KMS-11 (cell line): ENCODE data around the gene EEA1.

ENCODE experiments used
- H2AFZ ChIP-seq: fragments of 200-600 bp; sonication (generic); 2 replicates; pipeline ENCODE4 v1.6.1; 2016; ENCODE audit warnings: antibody characterized with exemption, mixed run types, low read depth
- H3K27ac ChIP-seq: fragments of 200-600 bp; sonication (generic); 2 replicates; pipeline ENCODE4 v1.6.1; 2016; ENCODE audit warnings: mild to moderate bottlenecking, mixed run types
- H3K27me3 ChIP-seq: fragments of 200-600 bp; sonication (generic); 2 replicates; pipeline ENCODE4 v1.6.1; 2017; ENCODE audit warnings: mild to moderate bottlenecking, low read depth, mixed run types, moderate library complexity; ENCODE audit not compliant: insufficient read depth
- H3K36me3 ChIP-seq: fragments of 200-600 bp; sonication (generic); 2 replicates; pipeline ENCODE4 v1.6.1; 2017; ENCODE audit warnings: mild to moderate bottlenecking, mixed run types; ENCODE audit not compliant: insufficient read depth
- H3K4me1 ChIP-seq: fragments of 200-600 bp; sonication (generic); 2 replicates; pipeline ENCODE4 v1.6.1; 2016; ENCODE audit warnings: mild to moderate bottlenecking, low read depth, mixed run types; ENCODE audit not compliant: poor library complexity, severe bottlenecking
- H3K4me2 ChIP-seq: fragments of 200-600 bp; sonication (generic); 2 replicates; pipeline ENCODE4 v1.7.0; 2016; ENCODE audit warnings: mild to moderate bottlenecking, mixed run types
- H3K4me3 ChIP-seq: fragments of 200-600 bp; sonication (generic); IDR thresholded peaks from 2 replicates; pipeline ENCODE4 v1.6.1; 2017; ENCODE audit warnings: low read depth, low read length, mixed read lengths; ENCODE audit not compliant: insufficient read depth
- H3K79me2 ChIP-seq: fragments of 200-600 bp; sonication (generic); 2 replicates; pipeline ENCODE4 v1.6.1; 2016; ENCODE audit warnings: low read depth, mixed run types; ENCODE audit not compliant: insufficient read depth
- H3K9ac ChIP-seq: fragments of 200-600 bp; sonication (generic); 2 replicates; pipeline ENCODE4 v1.6.1; 2016; ENCODE audit warnings: mild to moderate bottlenecking, mixed run types
- H4K20me1 ChIP-seq: fragments of 200-600 bp; sonication (generic); 2 replicates; pipeline ENCODE4 v1.6.1; 2016; ENCODE audit warnings: mild to moderate bottlenecking, mixed run types; ENCODE audit not compliant: insufficient read depth
- CTCF ChIP-seq: fragments of 200-600 bp; sonication (generic); conservative IDR thresholded peaks from 2 replicates; pipeline ENCODE4 v1.6.1; 2017; ENCODE audit warnings: low read depth, mild to moderate bottlenecking, antibody characterized with exemption, low read length, moderate library complexity, mixed read lengths

The EEA1 gene

GRCh38 chr12:92857818-92858217 is 71.3 kb downstream of the EEA1 start:
- Histone ChIP-seq H4K20me1 (no peaks in the 10 kb centered on the region), H3K4me3 (no peak overlapping the region), H3K36me3 (no peaks in the 10 kb centered on the region), H3K79me2 (no peaks in the 10 kb centered on the region), H2AFZ (no peak overlapping the region), H3K27me3 (no peaks in the 10 kb centered on the region), H3K4me2 (no peak overlapping the region), H3K9ac (no peak overlapping the region), H3K27ac (no peak overlapping the region), H3K4me1 (no peaks in the 10 kb centered on the region)
- TF ChIP-seq CTCF, result no peak

- no peaks in the 10 kb centered on the region for H3K36me3 ChIP-seq
Observed at GRCh38 chr12:92854344-92854743, 74.8 kb downstream of the EEA1 start.

GRCh38 chr12:92848740-92849139 is 80.4 kb downstream of the EEA1 start:
- TF ChIP-seq CTCF, result no peak
- Histone ChIP-seq H3K4me3 (no peak overlapping the region), H3K27me3 (no peaks in the 10 kb centered on the region), H3K4me1 (peaks cover 11% of the 10 kb centered on the region), H3K27ac (no peak overlapping the region), H3K4me2 (no peak overlapping the region), H2AFZ (no peak overlapping the region), H3K79me2 (no peaks in the 10 kb centered on the region), H3K9ac (no peak overlapping the region), H4K20me1 (no peaks in the 10 kb centered on the region), H3K36me3 (no peaks in the 10 kb centered on the region)

More at GRCh38 chr12:92854344-92854743, 74.8 kb downstream of the EEA1 start:
- H3K4me3 ChIP-seq, result no peak overlapping the region
- no peak overlapping the region for H3K9ac ChIP-seq
- H3K4me2 ChIP-seq, result no peak overlapping the region
- no peaks in the 10 kb centered on the region for H4K20me1 ChIP-seq
- no peak for TF ChIP-seq CTCF
- no peaks in the 10 kb centered on the region for H3K27me3 ChIP-seq
- H3K27ac ChIP-seq, result no peak overlapping the region
- H2AFZ ChIP-seq, result no peak overlapping the region
- H3K4me1 ChIP-seq, result no peaks in the 10 kb centered on the region
- H3K79me2 ChIP-seq, result no peaks in the 10 kb centered on the region

- Histone ChIP-seq H3K36me3 (no peaks in the 10 kb centered on the region), H3K27ac (no peak overlapping the region)
Observed at GRCh38 chr12:92847368-92847767, 81.7 kb downstream of the EEA1 start.

More at GRCh38 chr12:92847368-92847767, 81.7 kb downstream of the EEA1 start:
- H3K9ac ChIP-seq, result no peak overlapping the region
- H3K27me3 ChIP-seq, result no peaks in the 10 kb centered on the region
- no peak for TF ChIP-seq CTCF
- H3K4me3 ChIP-seq, result no peak overlapping the region
- H3K4me2 ChIP-seq, result no peak overlapping the region
- H4K20me1 ChIP-seq, result no peaks in the 10 kb centered on the region
- no peak overlapping the region for H2AFZ ChIP-seq
- H3K4me1 ChIP-seq, result peaks cover 11% of the 10 kb centered on the region
- no peaks in the 10 kb centered on the region for H3K79me2 ChIP-seq
